Activated B cell treated with CpG ODN at 0.5 μM for 24 hours (primary cell): ENCODE measurements around the gene NPHS1. TPM values are rescaled to one million over a fixed set of nuclear protein-coding genes. Genes with fewer than 3 reads are reported as not detected.

Experiments used
- ATAC-seq: fragments of 200-7000 bp; cut with Tn5 transposase; one replicate; pipeline ENCODE4 v1.10.0; 2021; ENCODE audit warnings: low read depth, mild to moderate bottlenecking, moderate library complexity
- CTCF ChIA-PET: fragments of 350-600 bp; sonication (Branson Sonifier 250); formaldehyde crosslinking; loops from one replicate; lab custom pipeline; 2021; ENCODE audit warnings: antibody characterized with exemption; lab: Charles Lee
- POLR2A ChIA-PET: fragments of 350-600 bp; sonication (Branson Sonifier 250); formaldehyde crosslinking; loops from one replicate; lab custom pipeline; 2021; ENCODE audit warnings: antibody characterized with exemption; lab: Charles Lee
- DNase-seq: peaks from one replicate; pipeline ENCODE4 v3.0.0; 2022
- H3K27ac Mint-ChIP-seq: one replicate; pipeline ENCODE4 v1.8.0; 2020; ENCODE audit warnings: mixed read lengths
- H3K27me3 Mint-ChIP-seq: one replicate; pipeline ENCODE4 v1.8.0; 2021; ENCODE audit warnings: mixed read lengths
- H3K36me3 Mint-ChIP-seq: one replicate; pipeline ENCODE4 v1.8.0; 2021; ENCODE audit warnings: low read depth, mixed read lengths
- H3K4me1 Mint-ChIP-seq: one replicate; pipeline ENCODE4 v1.8.0; 2021; ENCODE audit warnings: mixed read lengths
- H3K4me3 Mint-ChIP-seq: one replicate; pipeline ENCODE4 v1.8.0; 2020; ENCODE audit warnings: mild to moderate bottlenecking, mixed read lengths
- H3K9me3 Mint-ChIP-seq: one replicate; pipeline ENCODE4 v1.8.0; 2020; ENCODE audit warnings: mixed read lengths
- CTCF ChIP-seq: fragments of 200-600 bp; IDR thresholded peaks from one replicate; pipeline ENCODE4 v1.8.0; 2022; ENCODE audit warnings: antibody characterized with exemption, mild to moderate bottlenecking
- intact Hi-C: fragments of 100-400 bp; cut with micrococcal nuclease; formaldehyde crosslinking; loops from one replicate; pipeline ENCODE4 v1.15.1; 2024
- total RNA-seq: library from RNA; stranded (reverse); gene quantifications from 2 replicates; pipeline ENCODE4 v1.2.3, GENCODE V29; 2022

NPHS1 gene
- total RNA-seq, 1 donor from 2014 or later = 0.18 TPM

- H3K4me1 Mint-ChIP-seq = peaks cover 14% of the 10 kb centered on the region
- no peak overlapping the region for H3K4me3 Mint-ChIP-seq
- H3K36me3 Mint-ChIP-seq = peaks cover 89% of the 10 kb centered on the region
- CTCF ChIA-PET = no interaction called here
- no peaks in the 10 kb centered on the region for H3K27me3 Mint-ChIP-seq
- H3K9me3 Mint-ChIP-seq = no peaks in the 10 kb centered on the region
- H3K27ac Mint-ChIP-seq = no peak overlapping the region
- POLR2A ChIA-PET = interaction anchor here (1.0 kb wide), 1 partner anchor 38 kb away, joined by 3 read pairs; no protein-coding TSS in a partner anchor
- intact Hi-C loops = no loop called here
- ATAC-seq (no peak), DNase-seq (no peak)
- TF ChIP-seq CTCF = no peak
Measured at GRCh38 chr19:35890113-35890650, 37.9 kb upstream of the NPHS1 start.

GRCh38 chr19:35889370-35890112 is 37.2 kb upstream of the NPHS1 start:
- TF ChIP-seq CTCF = no peak
- Mint-ChIP-seq H3K4me1 (peaks cover 15% of the 10 kb centered on the region), H3K9me3 (no peaks in the 10 kb centered on the region), H3K4me3 (no peak overlapping the region), H3K27me3 (no peaks in the 10 kb centered on the region), H3K27ac (peak overlapping the region; percentile 61), H3K36me3 (peaks cover 84% of the 10 kb centered on the region)
- DNase-seq (no peak), ATAC-seq (no peak)
- CTCF ChIA-PET = no interaction called here
- intact Hi-C loops = no loop called here
- POLR2A ChIA-PET = no interaction called here

GRCh38 chr19:35888398-35888797 is 36.1 kb upstream of the NPHS1 start:
- H3K9me3 Mint-ChIP-seq = no peaks in the 10 kb centered on the region
- CTCF ChIA-PET = no interaction called here
- intact Hi-C loops = no loop called here
- H3K4me3 Mint-ChIP-seq = no peak overlapping the region
- ATAC-seq = no peak
- no peaks in the 10 kb centered on the region for H3K27me3 Mint-ChIP-seq
- no peak overlapping the region for H3K27ac Mint-ChIP-seq
- no peak for TF ChIP-seq CTCF
- DNase-seq = no peak
- peaks cover 16% of the 10 kb centered on the region for H3K4me1 Mint-ChIP-seq
- POLR2A ChIA-PET = no interaction called here
- peaks cover 73% of the 10 kb centered on the region for H3K36me3 Mint-ChIP-seq

GRCh38 chr19:35887197-35887596 is 34.9 kb upstream of the NPHS1 start:
- peaks cover 13% of the 10 kb centered on the region for H3K4me1 Mint-ChIP-seq
- ATAC-seq = no peak
- CTCF ChIA-PET = no interaction called here
- H3K27ac Mint-ChIP-seq = no peak overlapping the region
- POLR2A ChIA-PET = interaction anchor here (1.4 to 6.6 kb wide), 2 partner anchors 11 to 44 kb away, joined by 4 to 60 read pairs; no protein-coding TSS in a partner anchor
- H3K9me3 Mint-ChIP-seq = no peaks in the 10 kb centered on the region
- no peak for DNase-seq
- no peaks in the 10 kb centered on the region for H3K27me3 Mint-ChIP-seq
- H3K4me3 Mint-ChIP-seq = no peak overlapping the region
- TF ChIP-seq CTCF = no peak
- intact Hi-C loops = no loop called here
- peaks cover 62% of the 10 kb centered on the region for H3K36me3 Mint-ChIP-seq

GRCh38 chr19:35885904-35886303 is 33.6 kb upstream of the NPHS1 start:
- H3K4me3 Mint-ChIP-seq = no peak overlapping the region
- no peaks in the 10 kb centered on the region for H3K27me3 Mint-ChIP-seq
- H3K27ac Mint-ChIP-seq = no peak overlapping the region
- CTCF ChIA-PET = no interaction called here
- ATAC-seq (no peak), DNase-seq (no peak)
- no peaks in the 10 kb centered on the region for H3K9me3 Mint-ChIP-seq
- POLR2A ChIA-PET = interaction anchor here (1.2 to 6.6 kb wide), 3 partner anchors 9 to 45 kb away, joined by 4 to 60 read pairs (median 6); no protein-coding TSS in a partner anchor
- H3K36me3 Mint-ChIP-seq = peaks cover 52% of the 10 kb centered on the region
- peaks cover 11% of the 10 kb centered on the region for H3K4me1 Mint-ChIP-seq
- intact Hi-C loops = no loop called here
- TF ChIP-seq CTCF = no peak
